SW 1271 (cell line): ENCODE measurements around the gene ESRRA.
"Not testable (repeated sequence)": the region's sequence is repeated elsewhere in the genome, so short reads cannot be mapped to it uniquely, and the experiment has no call there.

Source experiments
- DNase-seq, 2 experiments: peaks; one replicate each; lab custom pipeline; 2025; lab: John Stamatoyannopoulos, UW

ESRRA gene

GRCh38 chr11:64292460-64293254 is 12.7 kb upstream of the ESRRA start:
- no peak for DNase-seq

- DNase-seq, result no peak
These were observed 10.6 kb upstream of the ESRRA start for GRCh38 chr11:64294774-64295173.

GRCh38 chr11:64295760-64296159 is 9.6 kb upstream of the ESRRA start:
- DNase-seq, result no peak

GRCh38 chr11:64296236-64296635 is 9.1 kb upstream of the ESRRA start:
- no peak for DNase-seq

GRCh38 chr11:64296830-64297698 is 8.3 kb upstream of the ESRRA start:
- DNase-seq, result no peak

- DNase-seq, result no peak
These were observed 7.5 kb upstream of the ESRRA start for GRCh38 chr11:64297699-64298358.

GRCh38 chr11:64298966-64299846 is 6.1 kb upstream of the ESRRA start:
- no peak for DNase-seq

GRCh38 chr11:64299847-64300648 is 5.3 kb upstream of the ESRRA start, which contains the start of gene CATSPERZ:
TSS of gene CATSPERZ (plus strand) at chr11:64300358. CDS start at chr11:64300411, 53 bp downstream.
- DNase-seq, result no peak

- no peak for DNase-seq
These were observed 2.0 kb upstream of the ESRRA start for GRCh38 chr11:64303109-64304031.

- DNase-seq, result no peak
These were observed 1.4 kb upstream of the ESRRA start for GRCh38 chr11:64304032-64304315.

GRCh38 chr11:64304316-64305072 is 830 bp upstream of the ESRRA start:
- DNase-seq, result peak; percentile 83 to 91

- peak; percentile 40 to 70 for DNase-seq
These were observed 603 bp downstream of the ESRRA start for GRCh38 chr11:64305691-64306562.

GRCh38 chr11:64306563-64306875 is 1.2 kb downstream of the ESRRA start:
- no peak for DNase-seq

- DNase-seq, result no peak
These were observed 1.7 kb downstream of the ESRRA start for GRCh38 chr11:64306876-64307622.

GRCh38 chr11:64307795-64308194 is 2.5 kb downstream of the ESRRA start:
- not testable (repeated sequence) for DNase-seq

GRCh38 chr11:64312947-64313346 is 7.6 kb downstream of the ESRRA start:
- no peak for DNase-seq

GRCh38 chr11:64313491-64314145 is 8.3 kb downstream of the ESRRA start:
- DNase-seq, result no peak
